GM12878 (cell line): Measurements from ENCODE around the gene HDAC5.

ENCODE experiments used
- ASH2L ChIP-seq: fragments of 300-600, 200-600 bp; sonication (generic); IDR thresholded peaks from 2 replicates; pipeline ENCODE4 v1.6.1; 2017; ENCODE audit warnings: low read depth, mild to moderate bottlenecking, borderline replicate concordance
- CTCF ChIP-seq, 3 experiments: IDR thresholded peaks in 2 of 3; conservative IDR thresholded peaks in 1 of 3; 2 replicates each; pipeline ENCODE4 v1.5.1; 2011; ENCODE audit warnings: low read depth in 3 of 3, low read length in 3 of 3, mild to moderate bottlenecking in 3 of 3, control low read depth in 2 of 3, moderate library complexity in 2 of 3, inconsistent platforms in 1 of 3, mixed read lengths in 1 of 3; ENCODE audit not compliant: control insufficient read depth in 2 of 3, insufficient read depth in 1 of 3; ENCODE audit errors: extremely low read depth in 1 of 3
- EZH2 ChIP-seq: IDR thresholded peaks from 2 replicates; pipeline ENCODE4 v1.6.1; 2012; ENCODE audit warnings: low read depth, mild to moderate bottlenecking, control low read depth, inconsistent platforms, low read length, borderline replicate concordance; ENCODE audit not compliant: control insufficient read depth
- GABPA ChIP-seq: IDR thresholded peaks from 2 replicates; pipeline ENCODE4 v1.6.1; 2014; ENCODE audit warnings: antibody characterized with exemption, low read depth, mild to moderate bottlenecking, inconsistent platforms
- NFIC ChIP-seq: IDR thresholded peaks from 2 replicates; pipeline ENCODE4 v1.6.1; 2012; ENCODE audit warnings: low read depth, mild to moderate bottlenecking, inconsistent platforms, low read length, moderate library complexity
- POLR2A ChIP-seq: IDR thresholded peaks from 2 replicates; pipeline ENCODE4 v1.6.1; 2011; ENCODE audit warnings: low read depth, mild to moderate bottlenecking, low read length
- RFX5 ChIP-seq: IDR thresholded peaks from 2 replicates; pipeline ENCODE4 v1.6.1; 2011; ENCODE audit warnings: low read depth, low read length, improper control_type of control experiment
- SIN3A ChIP-seq: IDR thresholded peaks from 2 replicates; pipeline ENCODE4 v1.6.1; 2012; ENCODE audit warnings: low read depth, low read length, improper control_type of control experiment

DNA sequence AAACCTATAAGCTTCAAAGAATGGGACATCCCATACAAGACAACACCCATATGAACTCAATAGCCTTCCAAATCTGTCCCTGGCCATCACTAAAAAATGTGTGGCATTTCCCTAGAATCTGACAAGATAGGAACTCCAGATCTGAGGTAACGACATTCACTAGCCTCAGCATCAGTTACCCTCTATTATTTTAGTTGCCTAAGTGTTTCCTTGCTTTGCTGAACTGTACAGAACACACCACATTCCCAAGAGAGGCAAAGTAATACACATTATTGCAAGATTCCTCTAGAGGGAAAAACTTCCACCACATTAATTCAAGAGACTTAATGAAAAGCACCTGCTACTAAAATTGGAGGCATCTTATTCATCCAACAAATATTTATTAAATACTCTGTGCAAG lies 62.0 kb downstream of the HDAC5 start:
- no peak for TF ChIP-seq CTCF (IDR thresholded peaks at IDR 0.05 in 2 of 3, conservative IDR thresholded peaks at IDR 0.05 in 1 of 3; ENCODE audit: control insufficient read depth in 2 of 3, extremely low read depth in 1 of 3, insufficient read depth in 1 of 3, low read depth in 3 of 3, low read length in 3 of 3)
- no peak for TF ChIP-seq NFIC
- no peak for TF ChIP-seq ASH2L
- TF ChIP-seq RFX5, result no peak
- TF ChIP-seq EZH2, result no peak
- TF ChIP-seq GABPA, result no peak
- no peak for TF ChIP-seq POLR2A
- TF ChIP-seq SIN3A, result no peak
